ENCODE measurements around the gene COL26A1.
"Not testable (repeated sequence)": the region's sequence is repeated elsewhere in the genome, so short reads cannot be mapped to it uniquely, and the experiment has no call there.

Gene COL26A1

GRCh38 chr7:101604331-101604933 is 241.8 kb downstream of the COL26A1 start:
- DNase-seq, result no peak

- not testable (repeated sequence) for DNase-seq
These were observed 242.3 kb downstream of the COL26A1 start for GRCh38 chr7:101604934-101605332.

GRCh38 chr7:101605611-101606497 is 243.2 kb downstream of the COL26A1 start:
- DNase-seq, result no peak

GRCh38 chr7:101606498-101606923 is 243.8 kb downstream of the COL26A1 start:
- DNase-seq, result no peak

All from NCI-H446 (cell line).